DMS79 (cell line): ENCODE results near the gene LTA4H.

Source experiments
- DNase-seq: peaks from one replicate; lab custom pipeline; 2025; lab: John Stamatoyannopoulos, UW

The LTA4H gene

DNA sequence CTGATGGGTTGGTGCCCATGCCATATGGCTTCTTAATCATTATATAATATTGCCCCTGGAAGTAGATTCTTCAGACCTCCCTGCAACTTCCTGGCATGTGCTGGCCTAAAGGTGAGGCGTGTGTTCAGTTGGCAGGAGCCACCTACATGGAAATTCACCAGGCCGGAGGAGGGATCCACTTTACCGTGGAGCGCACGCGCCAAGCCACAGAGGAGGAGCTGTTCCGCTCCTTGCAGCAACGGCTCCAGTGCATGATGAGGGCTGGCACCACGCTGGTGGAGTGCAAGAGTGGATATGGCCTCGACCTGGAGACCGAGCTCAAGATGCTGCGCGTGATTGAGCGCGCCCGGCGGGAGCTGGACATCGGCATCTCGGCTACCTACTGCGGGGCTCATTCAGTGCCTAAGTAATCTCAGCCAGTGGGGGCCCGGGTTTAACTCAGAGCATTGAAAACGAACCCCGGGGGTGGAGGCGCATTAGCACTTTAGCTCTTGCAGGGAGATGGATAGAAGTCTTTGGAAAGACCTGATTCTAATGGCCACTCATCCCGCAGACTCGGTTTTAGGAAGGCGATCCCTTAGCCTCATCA lies 78.7 kb downstream of the LTA4H start:
- peak; percentile 12 for DNase-seq

DNA sequence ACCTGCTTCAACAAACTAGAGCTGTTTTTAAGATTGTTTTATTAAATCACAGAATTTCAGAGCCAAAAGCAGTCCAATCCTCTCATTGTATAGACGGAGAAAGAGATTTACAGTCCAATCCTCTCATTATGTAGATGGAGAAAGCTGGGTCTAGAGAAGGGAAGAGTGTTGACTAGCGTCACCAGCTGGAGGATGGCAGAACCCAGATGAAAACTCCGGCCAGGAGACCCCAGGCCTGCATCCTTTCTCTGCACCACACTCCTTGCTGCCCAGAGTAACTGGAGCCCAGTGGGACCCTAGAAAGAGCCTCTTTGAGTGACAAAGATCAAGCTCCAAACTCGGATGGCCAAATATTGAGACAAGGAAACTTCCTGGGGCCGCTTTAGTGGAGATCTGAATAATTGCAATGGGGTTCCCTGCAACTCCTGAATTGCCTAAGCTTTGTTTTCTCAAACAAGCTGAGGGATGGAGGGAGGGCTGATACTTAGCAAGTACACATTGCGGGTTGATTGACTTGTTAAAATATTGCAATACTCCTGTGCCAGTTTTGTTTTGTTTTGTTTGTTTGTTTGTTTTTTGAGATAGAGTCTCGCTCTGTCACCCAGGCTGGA lies 79.7 kb downstream of the LTA4H start:
- no peak for DNase-seq

DNA sequence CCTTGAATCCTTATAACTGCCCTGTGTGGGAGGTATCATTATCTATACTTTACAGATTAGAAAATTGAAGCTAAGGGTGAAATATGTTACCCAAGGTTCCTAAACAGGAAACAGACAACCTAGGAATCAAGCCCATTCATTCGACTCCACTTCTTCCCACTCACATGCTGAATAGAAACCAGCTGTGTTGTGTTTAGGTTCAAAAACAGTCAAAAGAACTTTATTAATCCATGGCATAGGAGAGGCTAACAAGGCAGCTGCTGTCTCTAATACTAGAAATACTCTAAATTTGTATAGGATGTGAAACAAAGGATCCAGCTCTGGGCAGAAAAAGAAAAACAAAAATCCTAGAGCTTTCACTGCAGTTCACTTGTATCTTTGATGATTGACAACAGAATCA lies 82.4 kb downstream of the LTA4H start:
- no peak for DNase-seq

DNA sequence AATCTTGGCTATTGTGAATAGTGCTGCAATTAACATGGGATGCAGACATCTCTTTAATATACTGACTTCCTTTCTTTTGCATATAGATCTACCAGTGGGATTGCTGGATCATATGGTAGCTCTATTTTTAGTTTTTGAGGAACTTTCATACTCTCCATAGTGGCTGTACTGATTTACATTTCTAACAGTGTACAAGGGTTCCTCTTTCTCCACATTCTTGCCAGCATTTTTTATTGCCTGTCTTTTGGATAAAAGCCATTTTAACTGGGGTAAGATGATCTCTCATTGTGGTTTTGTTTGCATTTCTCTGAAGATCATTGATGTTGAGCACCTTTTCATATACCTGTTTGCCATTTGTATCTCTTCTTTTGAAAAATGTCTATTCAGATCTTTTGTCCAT lies 83.9 kb downstream of the LTA4H start:
- no peak for DNase-seq
